Stimulated activated CD8-positive, alpha-beta memory T cell treated with anti-CD3 and anti-CD28 coated beads, Interleukin-7, amount 100 ng/mL, for 4 hours (primary cell): ENCODE measurements around the gene RAX2.

Experiments used
- DNase-seq, 2 donors: peaks; one replicate each; pipeline ENCODE4 v3.0.0-alpha.2; 2020; ENCODE audit warnings: low read depth in 2 of 2

RAX2 gene

DNA sequence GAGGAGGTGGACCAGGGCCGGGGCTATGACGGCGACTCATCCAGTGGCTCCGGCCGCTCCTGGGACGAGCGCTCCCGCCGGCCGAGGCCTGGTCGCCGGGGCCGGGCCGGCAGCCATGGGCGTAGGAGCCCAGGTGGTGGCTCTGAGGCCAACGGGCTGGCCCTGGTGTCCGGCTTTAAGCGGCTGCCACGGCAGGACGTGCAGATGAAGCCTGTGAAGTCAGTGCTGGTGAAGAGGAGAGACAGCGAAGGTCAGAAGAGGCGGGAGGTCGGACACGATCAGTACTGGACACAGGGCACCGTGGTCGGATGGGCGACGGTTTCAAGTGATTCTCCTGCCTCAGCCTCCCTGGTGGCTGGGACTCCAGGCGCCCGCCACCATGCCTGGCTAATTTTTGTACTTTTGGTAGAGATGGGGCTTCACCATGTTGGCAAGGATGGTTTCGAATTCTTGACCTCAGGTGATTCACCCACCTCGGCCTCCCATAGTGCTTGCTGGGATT is 41.5 kb downstream of the RAX2 start:
- DNase-seq: no peak

DNA sequence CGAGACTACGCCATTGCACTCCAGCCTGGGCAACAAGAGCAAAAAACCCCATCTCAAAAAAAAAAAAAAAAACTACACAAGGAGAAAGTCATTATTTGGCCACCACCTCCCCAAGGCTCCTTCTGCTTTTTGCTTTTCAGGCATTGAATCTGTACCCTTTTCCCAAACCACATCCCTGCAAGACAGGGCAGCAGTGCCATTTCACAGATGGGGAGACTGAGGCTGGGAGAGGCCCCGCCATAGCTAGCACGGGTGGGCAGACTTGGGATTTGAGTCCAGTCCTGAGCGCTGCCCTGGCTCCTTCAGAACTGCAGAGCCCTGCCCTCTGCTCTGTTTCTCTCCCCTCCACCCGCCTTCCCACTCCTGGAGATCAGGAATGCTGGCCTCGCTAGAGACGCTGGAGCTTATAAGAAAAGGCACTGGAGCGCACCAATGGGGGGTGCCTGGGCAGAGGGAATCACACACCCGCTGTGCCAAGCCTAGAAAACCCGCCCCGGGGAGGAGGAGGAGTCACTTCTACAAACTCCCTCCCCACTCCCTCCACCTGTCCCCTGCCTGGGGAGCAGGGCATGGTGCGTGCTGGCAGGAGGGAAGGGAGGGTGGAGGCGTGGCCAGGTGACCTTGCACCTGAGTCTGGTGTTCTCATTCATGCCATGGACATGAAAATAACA is 46.3 kb downstream of the RAX2 start:
- no peak for DNase-seq

DNA sequence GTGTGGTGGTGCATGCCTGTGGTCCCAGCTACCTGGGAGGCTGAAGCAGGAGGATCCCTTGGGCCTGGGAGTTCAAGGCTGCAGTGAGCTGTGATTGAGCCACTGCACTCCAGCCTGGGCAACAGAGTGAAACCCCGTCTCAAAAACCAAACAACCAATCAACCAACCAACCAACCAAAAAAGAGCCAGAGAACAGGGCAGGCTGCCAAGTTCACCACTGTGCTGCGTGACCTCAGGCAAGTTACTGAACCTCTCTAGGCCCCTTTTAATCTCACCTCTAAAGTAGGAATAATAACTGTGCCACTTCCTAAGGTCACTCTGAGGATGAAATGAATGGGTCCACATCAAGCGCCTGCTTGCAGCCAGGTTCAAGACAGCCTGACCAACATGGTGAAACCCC is 46.9 kb downstream of the RAX2 start:
- no peak for DNase-seq

DNA sequence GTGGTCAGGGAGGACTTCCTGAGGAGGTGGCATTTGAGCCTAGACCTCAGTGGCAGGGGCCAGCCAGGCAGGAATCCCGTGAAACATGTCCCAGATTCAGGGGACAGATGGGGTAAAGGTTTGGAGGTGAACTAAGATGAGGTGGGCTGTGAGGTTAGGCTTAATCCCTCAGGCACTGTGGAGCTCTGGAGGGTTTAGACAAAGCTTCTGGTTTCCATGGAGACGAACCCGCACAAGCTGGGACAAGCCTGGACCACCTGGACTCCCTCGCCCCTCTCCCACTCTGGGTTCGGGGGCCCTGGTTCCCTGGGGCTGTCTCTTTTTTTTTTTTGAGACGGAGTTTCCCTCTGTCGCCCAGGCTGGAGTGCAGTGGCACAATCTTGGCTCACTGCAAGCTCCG is 48.1 kb downstream of the RAX2 start:
- no peak for DNase-seq

DNA sequence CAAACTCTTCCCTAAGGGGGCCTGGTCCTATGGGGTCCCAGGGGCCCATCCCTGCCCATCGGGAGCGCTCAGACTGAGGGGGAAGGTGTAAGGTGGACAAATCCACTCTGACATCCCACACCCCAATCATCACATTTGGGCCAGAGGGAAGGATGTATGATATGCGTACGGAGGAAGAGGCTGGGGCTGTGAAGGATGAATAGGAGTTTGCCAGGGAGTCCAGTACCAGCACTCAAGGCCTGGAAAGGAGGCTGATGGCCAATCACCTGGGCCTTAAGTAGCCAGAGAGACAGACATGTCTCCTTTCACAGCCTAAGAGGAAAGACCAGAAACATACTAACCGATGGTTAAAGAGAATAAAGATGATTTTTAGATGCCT is 48.9 kb downstream of the RAX2 start:
- no peak for DNase-seq

DNA sequence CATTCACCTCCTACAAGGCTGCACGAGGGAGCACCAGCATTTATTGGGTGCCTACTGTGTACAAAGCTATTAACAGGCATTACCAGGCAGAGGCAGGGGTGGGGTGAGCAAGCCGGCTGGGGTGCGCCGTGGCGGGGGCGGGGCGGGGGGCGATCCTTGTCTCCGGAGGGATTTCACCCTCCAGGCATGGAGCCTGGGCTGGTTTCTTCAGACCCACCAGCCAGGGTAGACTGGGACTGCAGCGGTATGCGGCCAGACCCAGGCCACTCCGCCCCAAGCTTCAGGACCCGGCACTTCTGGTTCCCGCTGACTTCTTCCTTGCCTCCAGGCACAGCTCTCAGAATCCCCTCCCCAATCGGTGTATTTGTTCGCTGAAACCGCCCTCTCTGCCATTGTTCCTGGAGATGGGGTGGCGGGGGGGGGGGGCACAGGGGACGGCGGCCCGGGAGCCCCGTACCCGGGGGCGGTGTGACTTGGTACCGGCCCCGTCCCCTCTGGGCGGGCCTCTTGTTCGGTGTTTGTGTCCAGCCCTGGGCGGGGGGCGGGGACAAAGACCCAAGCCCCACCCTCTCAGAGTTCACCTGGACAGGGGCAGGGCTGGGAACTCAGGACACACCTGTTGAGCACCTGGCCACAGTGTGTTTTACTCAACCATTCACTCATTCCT is 49.5 kb downstream of the RAX2 start:
- no peak for DNase-seq

DNA sequence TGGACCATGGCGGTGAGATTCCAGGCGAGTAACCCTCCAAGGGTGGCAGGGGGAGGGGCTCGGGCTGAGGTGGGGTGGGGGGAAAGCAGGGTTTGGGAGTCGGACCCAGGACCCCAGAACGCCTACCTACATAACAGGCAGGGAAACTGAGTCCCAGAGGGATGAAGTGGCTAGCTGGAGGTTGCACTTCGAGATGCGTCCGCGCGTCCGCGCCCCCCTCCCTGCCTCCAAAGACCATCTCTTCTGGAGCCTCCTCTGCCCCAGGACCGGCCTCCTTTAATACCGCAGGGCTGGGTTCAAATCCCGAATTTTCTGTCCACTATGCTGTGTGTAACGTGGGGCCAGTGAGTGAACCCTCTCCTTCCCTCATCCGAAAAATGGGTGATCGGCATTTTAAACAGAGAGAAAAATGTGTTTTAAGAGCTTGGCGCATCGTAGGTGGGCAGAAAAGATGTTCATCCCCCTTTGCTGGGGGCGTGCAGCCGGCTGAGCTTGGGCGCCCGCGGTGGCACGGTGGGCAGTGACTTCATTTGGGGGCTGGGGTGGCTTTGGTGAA is 50.1 kb downstream of the RAX2 start:
- DNase-seq: no peak

DNA sequence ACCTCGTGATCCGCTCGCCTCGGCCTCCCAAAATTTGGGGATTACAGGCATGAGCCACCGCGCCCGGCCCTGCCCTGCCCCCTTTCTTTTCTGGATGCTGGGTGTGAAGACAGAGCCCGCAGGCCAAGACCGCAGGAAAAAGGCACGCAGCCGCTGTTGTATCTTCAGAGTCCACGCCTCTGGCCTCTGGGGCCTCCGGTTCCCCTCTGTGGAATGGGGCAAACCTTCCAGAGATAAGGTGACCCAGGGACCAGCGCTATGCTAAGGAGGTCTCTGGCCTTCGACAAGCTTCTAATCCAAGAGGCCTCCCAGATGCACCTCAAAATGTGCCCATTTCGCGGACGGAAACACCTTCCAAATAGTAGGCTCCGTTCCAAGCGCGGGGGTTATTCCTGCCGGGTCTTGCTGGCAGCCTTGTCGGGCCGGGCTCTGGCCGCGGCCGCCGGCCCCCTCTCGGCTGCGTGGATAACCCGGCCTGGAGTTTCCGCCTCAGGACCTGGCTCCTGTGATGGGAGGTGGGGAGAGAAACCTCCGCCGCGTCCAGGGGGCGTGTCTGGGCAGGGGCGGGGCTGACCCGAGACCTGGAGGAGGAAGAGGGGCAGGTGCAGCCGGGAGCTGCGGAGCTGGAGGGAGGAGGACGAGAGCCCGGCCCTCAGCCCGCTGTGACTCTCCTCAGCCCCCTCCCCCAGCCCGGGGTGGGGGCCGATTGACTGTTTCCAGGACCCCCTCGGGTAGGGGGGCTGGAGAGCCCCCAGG is 50.7 kb downstream of the RAX2 start:
- peak; percentile 71 to 74 for DNase-seq

DNA sequence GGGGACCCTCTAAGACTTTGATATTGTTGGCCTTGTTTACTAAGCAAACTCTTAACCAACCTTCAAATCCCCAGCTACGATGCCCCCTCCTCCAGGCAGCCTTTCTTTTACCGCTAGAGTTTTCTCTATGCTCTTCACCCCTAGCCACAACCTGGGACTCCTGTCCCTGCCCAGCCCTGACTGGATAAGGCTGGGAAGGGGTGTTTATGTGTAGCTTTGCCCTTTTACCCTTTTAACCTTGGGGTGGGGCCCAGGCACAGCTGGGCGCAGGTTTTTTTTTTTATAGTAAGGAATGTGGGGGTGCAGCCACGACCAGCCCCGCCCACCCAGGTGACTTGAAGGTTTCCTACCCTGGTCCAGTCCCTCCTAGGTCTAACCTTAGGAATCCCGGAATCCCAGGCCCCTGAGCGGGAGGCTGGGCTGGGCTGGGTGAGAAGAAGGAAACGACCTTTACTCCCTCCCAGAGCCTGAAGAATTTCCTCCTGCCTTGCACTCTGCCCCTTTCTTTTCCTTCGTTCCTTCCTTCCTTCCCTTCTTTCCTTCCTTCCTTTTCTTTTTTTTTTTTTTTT is 51.6 kb downstream of the RAX2 start:
- DNase-seq: no peak

DNA sequence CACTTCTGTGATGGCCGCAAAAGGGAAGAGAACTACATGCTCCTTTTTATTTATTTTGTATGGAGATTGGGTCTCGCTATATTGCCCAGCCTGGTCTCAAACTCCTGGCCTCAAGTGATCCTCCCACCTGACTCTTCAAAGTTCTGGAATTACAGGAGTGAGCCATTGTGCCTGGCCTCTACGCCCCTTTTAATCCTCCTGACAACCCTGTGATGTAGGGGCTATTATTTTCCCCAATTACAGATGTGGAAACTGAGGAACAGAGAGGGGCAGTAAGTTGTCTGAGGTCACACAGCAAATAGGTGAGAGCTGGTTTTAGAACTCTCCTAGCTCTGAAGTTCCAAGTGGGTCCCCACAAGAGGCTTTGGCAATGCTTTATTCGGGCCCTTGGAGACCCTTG is 52.2 kb downstream of the RAX2 start:
- no peak for DNase-seq
